Stomach (tissue), 9 donors: ENCODE measurements around the gene TMEM81. TPM values are rescaled to one million over a fixed set of nuclear protein-coding genes. Genes with fewer than 3 reads are reported as not detected.

Source experiments
- DNase-seq, 2 donors: peaks; one replicate each; pipeline versions ENCODE4 v3.0.0 to v3.0.0-alpha.2; 2013 to 2019
- H3K27ac ChIP-seq, 5 donors: fragments of 200-600 bp in 4 of 5; sonication (generic) in 4 of 5; one replicate each; pipeline ENCODE4 v1.5.1; 2013 to 2019; ENCODE audit warnings: mild to moderate bottlenecking in 1 of 5, moderate library complexity in 1 of 5
- H3K27me3 ChIP-seq, 3 donors: fragments of 200-600 bp; sonication (generic); one replicate each; pipeline ENCODE4 v1.5.1; 2017 to 2019; ENCODE audit warnings: mixed run types in 1 of 3
- H3K36me3 ChIP-seq, 4 donors: fragments of 200-600 bp; sonication (generic); 1 replicate in 3 of 4; 2 replicates in 1 of 4; pipeline ENCODE4 v1.5.1; 2016 to 2019
- H3K4me1 ChIP-seq, 4 donors: fragments of 200-600 bp; sonication (generic); one replicate each; pipeline ENCODE4 v1.5.1; 2016 to 2019
- H3K4me3 ChIP-seq, 4 donors: fragments of 200-600 bp; sonication (generic) in 3 of 4; one replicate each; pipeline ENCODE4 v1.5.1; 2016 to 2019; ENCODE audit warnings: mild to moderate bottlenecking in 1 of 4
- H3K9me3 ChIP-seq, 4 donors: fragments of 200-600 bp; sonication (generic); one replicate each; pipeline ENCODE4 v1.5.1; 2016 to 2019
- CTCF ChIP-seq, 7 experiments: fragments of 450-650 bp in 4 of 7; fragments of 200-600 bp in 3 of 7; sonication (generic) in 3 of 7; IDR thresholded peaks; one replicate each; pipeline ENCODE4 v1.5.1; 2016 to 2019; ENCODE audit warnings: antibody characterized with exemption in 7 of 7, control low read depth in 2 of 7, mild to moderate bottlenecking in 1 of 7
- EP300 ChIP-seq: sonication (generic); formaldehyde crosslinking; IDR thresholded peaks from one replicate; pipeline ENCODE4 v1.6.1; 2017; ENCODE audit warnings: antibody characterized with exemption
- POLR2A ChIP-seq, 4 donors: fragments of 450-650 bp; IDR thresholded peaks; one replicate each; pipeline ENCODE4 v1.6.1; 2016; ENCODE audit warnings: antibody characterized with exemption in 4 of 4, control low read depth in 2 of 4, mild to moderate bottlenecking in 1 of 4, moderate library complexity in 1 of 4
- POLR2AphosphoS5 ChIP-seq, 3 donors: sonication (generic); formaldehyde crosslinking; IDR thresholded peaks; one replicate each; pipeline ENCODE4 v1.6.1; 2016; ENCODE audit warnings: antibody characterized with exemption in 3 of 3
- WGBS, 5 donors: extraction: QIAGEN DNeasy Blood & Tissue Kit in 3 of 5; methylation state at CpG; one replicate each; pipeline versions ENCODE4 v1.1.5 to v1.1.7; 2013 to 2018; 5-methylcytosine and 5-hydroxymethylcytosine counted together
- intact Hi-C: fragments of 100-400 bp; cut with DNase I; formaldehyde crosslinking; loops from one replicate; pipeline ENCODE4 v1.15.1; 2023; ENCODE audit warnings: low total_unique reads
- polyA plus RNA-seq, 3 donors: library from polyadenylated mRNA; stranded (reverse); fragments of 200-250 nt; gene quantifications; one replicate each; pipeline ENCODE4 v1.2.3, GENCODE V29; 2013
- total RNA-seq, 5 donors: library from RNA; depleted of rRNA; stranded (reverse); fragments of >200 nt; gene quantifications; one replicate each; pipeline versions ENCODE4 v1.1.0 to v1.2.3, GENCODE V29; 2014 to 2016
- donor health status: healthy with polysubstance abuse.
- donor health status: Bipolar disorder and iron deficiency.
- donor health status: healthy.

The TMEM81 gene
- total and polyA plus RNA-seq, 8 donors: 1.1 to 10.3 (median 1.8) TPM; not detected in 4

- H3K27ac ChIP-seq: no peak overlapping the region
- H3K36me3 ChIP-seq: peaks cover 6 to 55% (median 49%) of the 10 kb centered on the region in 4 donors
- no peak for TF ChIP-seq EP300
- TF ChIP-seq POLR2AphosphoS5 (IDR thresholded peaks at IDR 0.05): no peak
- TF ChIP-seq POLR2A (IDR thresholded peaks at IDR 0.05): no peak
- no peak for TF ChIP-seq CTCF (IDR thresholded peaks at IDR 0.05)
- intact Hi-C loops: no loop called here
- 73 to 87% (median 79%) methylated on average over 2 of the region's 2 CpGs for WGBS, 5 donors
- no peak overlapping the region for H3K4me3 ChIP-seq
- H3K27me3 ChIP-seq: no peaks in the 10 kb centered on the region
- peaks cover 16 to 43% (median 31%) of the 10 kb centered on the region in 4 donors for H3K4me1 ChIP-seq
- no peak for DNase-seq
- H3K9me3 ChIP-seq: no peaks in the 10 kb centered on the region
Observed at GRCh38 chr1:205118752-205119151, 34.5 kb upstream of the TMEM81 start.

- Histone ChIP-seq H3K4me1 (no peaks in the 10 kb centered on the region), H3K9me3 (no peaks in the 10 kb centered on the region), H3K36me3 (peaks cover 12 to 95% (median 92%) of the 10 kb centered on the region in 4 donors), H3K27ac (no peak overlapping the region), H3K4me3 (no peak overlapping the region), H3K27me3 (no peaks in the 10 kb centered on the region)
- DNase-seq: no peak
- TF ChIP-seq EP300: no peak
- TF ChIP-seq POLR2A (IDR thresholded peaks at IDR 0.05): no peak
- TF ChIP-seq CTCF (IDR thresholded peaks at IDR 0.05): no peak
- TF ChIP-seq POLR2AphosphoS5 (IDR thresholded peaks at IDR 0.05): no peak
- intact Hi-C loops: no loop called here
Observed at GRCh38 chr1:205111354-205111753, 27.1 kb upstream of the TMEM81 start.

GRCh38 chr1:205109711-205110110 lies 25.5 kb upstream of the TMEM81 start:
- H3K36me3 ChIP-seq: peaks cover 14 to 99% (median 95%) of the 10 kb centered on the region in 4 donors
- no peaks in the 10 kb centered on the region for H3K9me3 ChIP-seq
- no peak for DNase-seq
- intact Hi-C loops: no loop called here
- H3K4me3 ChIP-seq: no peak overlapping the region
- H3K27me3 ChIP-seq: no peaks in the 10 kb centered on the region
- H3K27ac ChIP-seq: no peak overlapping the region
- TF ChIP-seq CTCF (IDR thresholded peaks at IDR 0.05) (no peak), POLR2A (IDR thresholded peaks at IDR 0.05) (no peak), EP300 (no peak), POLR2AphosphoS5 (IDR thresholded peaks at IDR 0.05) (no peak)
- no peaks in the 10 kb centered on the region for H3K4me1 ChIP-seq
- 80 to 97% (median 88%) methylated on average over 5 of the region's 5 CpGs for WGBS, 5 donors

GRCh38 chr1:205109269-205109668 lies 25.0 kb upstream of the TMEM81 start:
- H3K27me3 ChIP-seq: no peaks in the 10 kb centered on the region
- H3K9me3 ChIP-seq: no peaks in the 10 kb centered on the region
- H3K4me3 ChIP-seq: no peak overlapping the region
- intact Hi-C loops: no loop called here
- H3K36me3 ChIP-seq: peaks cover 17 to 99% (median 95%) of the 10 kb centered on the region in 4 donors
- H3K27ac ChIP-seq: no peak overlapping the region
- DNase-seq: no peak
- H3K4me1 ChIP-seq: no peaks in the 10 kb centered on the region
- no peak for TF ChIP-seq POLR2A (IDR thresholded peaks at IDR 0.05)
- WGBS, 5 donors: 88 to 97% (median 96%) methylated on average over 1 of the region's 1 CpG

GRCh38 chr1:205108464-205108863 lies 24.2 kb upstream of the TMEM81 start:
- TF ChIP-seq EP300 (no peak), POLR2A (IDR thresholded peaks at IDR 0.05) (no peak), CTCF (IDR thresholded peaks at IDR 0.05) (no peak), POLR2AphosphoS5 (IDR thresholded peaks at IDR 0.05) (no peak)
- H3K27me3 ChIP-seq: no peaks in the 10 kb centered on the region
- no peak overlapping the region for H3K4me3 ChIP-seq
- no peaks in the 10 kb centered on the region for H3K4me1 ChIP-seq
- 88 to 95% (median 90%) methylated on average over 4 of the region's 4 CpGs for WGBS, 5 donors
- intact Hi-C loops: no loop called here
- no peak overlapping the region for H3K27ac ChIP-seq
- H3K36me3 ChIP-seq: peaks cover 19 to 99% (median 95%) of the 10 kb centered on the region in 4 donors
- no peak for DNase-seq
- H3K9me3 ChIP-seq: no peaks in the 10 kb centered on the region
